CD4-positive, alpha-beta T cell treated with Interleukin-4 for 1 hour (primary cell): Measurements from ENCODE around the gene CYP24A1.
A peak's percentile ranks its signal among the peaks of the same experiment; 100 is the strongest.

Source experiments
- DNase-seq, 2 donors: peaks; one replicate each; pipeline ENCODE4 v3.0.0-alpha.2; 2020 to 2022

The CYP24A1 gene

GRCh38 chr20:54201268-54201846 is 27.6 kb upstream of the CYP24A1 start:
- DNase-seq, result no peak

GRCh38 chr20:54200487-54201267 is 26.9 kb upstream of the CYP24A1 start:
- DNase-seq, result no peak

DNA sequence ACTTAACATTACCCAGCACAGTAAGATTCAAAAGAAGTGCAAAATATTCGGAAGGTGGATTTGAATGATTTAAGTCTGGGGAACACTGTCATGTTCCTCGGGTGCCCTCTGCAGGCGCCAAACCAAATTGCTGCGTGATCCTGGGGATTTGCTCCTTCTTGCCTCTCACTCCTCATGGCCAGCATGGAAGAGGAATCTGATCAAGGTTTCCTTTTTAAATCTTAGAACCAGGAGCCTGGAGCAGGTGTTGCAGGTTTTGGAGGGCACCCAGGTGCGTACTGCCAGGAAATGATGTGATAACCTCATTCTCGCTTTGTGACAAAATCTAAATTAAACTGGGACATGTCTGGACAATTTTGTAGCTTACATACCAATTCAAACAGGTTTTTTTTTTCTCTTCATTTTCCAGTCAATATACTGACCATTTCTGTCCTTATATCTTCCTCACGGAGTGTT is 26.0 kb upstream of the CYP24A1 start:
- DNase-seq, result peak; percentile 65 to 69

GRCh38 chr20:54199283-54199682 is 25.5 kb upstream of the CYP24A1 start:
- no peak for DNase-seq

- no peak for DNase-seq
Observed at GRCh38 chr20:54197621-54198604, 24.1 kb upstream of the CYP24A1 start.

- DNase-seq, result no peak
Observed at GRCh38 chr20:54195483-54196472, 22.0 kb upstream of the CYP24A1 start.

- no peak for DNase-seq
Observed at GRCh38 chr20:54194724-54195438, 21.1 kb upstream of the CYP24A1 start.

- no peak for DNase-seq
Observed at GRCh38 chr20:54193817-54194216, 20.0 kb upstream of the CYP24A1 start.

- no peak for DNase-seq
Observed at GRCh38 chr20:54190217-54190616, 16.4 kb upstream of the CYP24A1 start.

GRCh38 chr20:54189630-54190029 is 15.8 kb upstream of the CYP24A1 start:
- no peak for DNase-seq

GRCh38 chr20:54188132-54188849 is 14.5 kb upstream of the CYP24A1 start:
- DNase-seq, result no peak

- no peak for DNase-seq
Observed at GRCh38 chr20:54184904-54185626, 11.3 kb upstream of the CYP24A1 start.

- DNase-seq, result no peak
Observed at GRCh38 chr20:54184071-54184470, 10.3 kb upstream of the CYP24A1 start.

GRCh38 chr20:54180931-54181330 is 7.1 kb upstream of the CYP24A1 start:
- no peak for DNase-seq

GRCh38 chr20:54179946-54180345 is 6.2 kb upstream of the CYP24A1 start:
- no peak for DNase-seq

DNA sequence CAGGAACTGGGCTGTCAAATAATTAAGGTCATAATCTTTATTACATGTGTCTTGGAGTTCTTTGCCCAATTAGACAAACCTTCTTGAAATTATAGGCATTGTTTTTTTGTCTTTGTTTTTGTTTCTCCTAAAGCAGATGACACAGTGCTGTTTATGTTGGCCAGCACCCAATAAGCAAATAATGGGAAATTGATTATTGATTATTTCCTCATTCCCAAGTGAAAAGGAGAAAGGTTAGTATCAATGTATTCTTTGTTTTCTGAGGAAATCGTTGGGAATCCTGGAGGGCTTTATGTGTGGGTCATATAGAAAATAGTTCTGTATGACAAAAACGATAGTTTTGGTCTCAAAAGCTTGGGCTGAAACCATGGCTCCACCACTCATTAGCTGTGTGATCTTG is 4.5 kb upstream of the CYP24A1 start:
- no peak for DNase-seq

GRCh38 chr20:54177378-54177777 is 3.6 kb upstream of the CYP24A1 start:
- DNase-seq, result no peak

- DNase-seq, result no peak
Observed at GRCh38 chr20:54176610-54177009, 2.8 kb upstream of the CYP24A1 start.

GRCh38 chr20:54174457-54175175 is 830 bp upstream of the CYP24A1 start:
- DNase-seq, result no peak
